HEK293 (cell line): ENCODE results near the gene TMEM121.
"Not testable (repeated sequence)": the region's sequence is repeated elsewhere in the genome, so short reads cannot be mapped to it uniquely, and the experiment has no call there.

Experiments used
- CTCF ChIA-PET: fragments of 350-600 bp; formaldehyde crosslinking; extraction: SDS; loops from one replicate; lab custom pipeline; 2021; ENCODE audit warnings: antibody characterized with exemption; lab: Yijun Ruan, JAX
- POLR2A ChIA-PET: fragments of 300-600 bp; formaldehyde crosslinking; extraction: SDS; loops from one replicate; lab custom pipeline; 2020; ENCODE audit warnings: antibody characterized with exemption, inconsistent platforms; lab: Yijun Ruan, JAX
- H3K27ac ChIP-seq: fragments of 200-500 bp; sonication (Bioruptor generic); 2 replicates; pipeline ENCODE4 v1.5.1; 2014; ENCODE audit warnings: low read depth, low read length, control low read depth, inconsistent platforms; ENCODE audit errors: extremely low read depth
- H3K36me3 ChIP-seq, 2 experiments: fragments of 200-500 bp in 1 of 2; sonication (Bioruptor generic) in 1 of 2; 1 replicate in 1 of 2; 2 replicates in 1 of 2; pipeline ENCODE4 v1.5.1; 2014 to 2017; ENCODE audit warnings: inconsistent platforms in 2 of 2, low read length in 2 of 2; ENCODE audit not compliant: control insufficient read depth in 2 of 2, insufficient read depth in 1 of 2
- H3K4me1 ChIP-seq: fragments of 200-500 bp; sonication (Bioruptor generic); 2 replicates; pipeline ENCODE4 v1.5.1; 2014; ENCODE audit warnings: mild to moderate bottlenecking, low read length, inconsistent platforms; ENCODE audit not compliant: control insufficient read depth, insufficient read depth
- H3K4me3 ChIP-seq: 2 replicates; pipeline ENCODE4 v1.5.1; 2011; ENCODE audit warnings: low read depth, mild to moderate bottlenecking, control low read depth, low read length, moderate library complexity
- H3K9me3 ChIP-seq: fragments of 200-500 bp; sonication (Bioruptor generic); 2 replicates; pipeline ENCODE4 v1.5.1; 2014; ENCODE audit warnings: low read depth, low read length, inconsistent platforms; ENCODE audit not compliant: control insufficient read depth, insufficient read depth
- HOXD13 ChIP-seq: sonication (generic); formaldehyde crosslinking; IDR thresholded peaks from 2 replicates; pipeline ENCODE4 v1.8.0; 2022; ENCODE audit warnings: missing genetic modification reagents, borderline replicate concordance
- IKZF3 ChIP-seq: fragments of 450-650 bp; IDR thresholded peaks from 2 replicates; pipeline ENCODE4 v1.5.0; 2018; ENCODE audit warnings: missing biosample characterization, mild to moderate bottlenecking, missing genetic modification characterization, moderate library complexity
- INSM2 ChIP-seq: fragments of 450-650 bp; formaldehyde crosslinking; IDR thresholded peaks from 2 replicates; pipeline ENCODE4 v1.5.1; 2016; ENCODE audit warnings: missing biosample characterization, missing genetic modification characterization
- PBX3 ChIP-seq: sonication (generic); formaldehyde crosslinking; IDR thresholded peaks from 2 replicates; pipeline ENCODE4 v1.8.1; 2022; ENCODE audit warnings: mild to moderate bottlenecking, moderate library complexity, missing genetic modification reagents
- PRDM1 ChIP-seq: fragments of 450-650 bp; formaldehyde crosslinking; IDR thresholded peaks from 2 replicates; pipeline ENCODE4; 2016; ENCODE audit warnings: missing biosample characterization, missing genetic modification characterization
- RBAK ChIP-seq: fragments of 450-650 bp; formaldehyde crosslinking; IDR thresholded peaks from 2 replicates; pipeline ENCODE4 v1.5.1; 2016; ENCODE audit warnings: missing biosample characterization, missing genetic modification characterization
- ZNF121 ChIP-seq: fragments of 450-650 bp; formaldehyde crosslinking; IDR thresholded peaks from 2 replicates; pipeline ENCODE4 v1.5.1; 2016; ENCODE audit warnings: missing biosample characterization, missing genetic modification characterization
- ZNF169 ChIP-seq: fragments of 450-650 bp; formaldehyde crosslinking; IDR thresholded peaks from 2 replicates; pipeline ENCODE4 v1.5.1; 2016; ENCODE audit warnings: missing biosample characterization, missing genetic modification characterization
- ZNF184 ChIP-seq: fragments of 450-650 bp; IDR thresholded peaks from 2 replicates; pipeline ENCODE4 v1.5.1; 2018; ENCODE audit warnings: missing biosample characterization, mild to moderate bottlenecking, missing genetic modification characterization
- ZNF280D ChIP-seq: fragments of 450-650 bp; formaldehyde crosslinking; IDR thresholded peaks from 2 replicates; pipeline ENCODE4 v1.5.1; 2016; ENCODE audit warnings: missing biosample characterization, missing genetic modification characterization
- ZNF416 ChIP-seq: fragments of 450-650 bp; formaldehyde crosslinking; IDR thresholded peaks from 2 replicates; pipeline ENCODE4 v1.5.1; 2016; ENCODE audit warnings: missing biosample characterization, missing genetic modification characterization
- ZNF473 ChIP-seq: fragments of 450-650 bp; formaldehyde crosslinking; IDR thresholded peaks from 2 replicates; pipeline ENCODE4 v1.5.1; 2017; ENCODE audit warnings: missing biosample characterization, missing genetic modification characterization
- ZNF571 ChIP-seq: fragments of 450-650 bp; formaldehyde crosslinking; IDR thresholded peaks from 2 replicates; pipeline ENCODE4 v1.5.0; 2017; ENCODE audit warnings: missing biosample characterization, missing genetic modification characterization
- ZNF621 ChIP-seq: fragments of 450-650 bp; formaldehyde crosslinking; IDR thresholded peaks from 2 replicates; pipeline ENCODE4 v1.5.1; 2017; ENCODE audit warnings: missing biosample characterization, missing genetic modification characterization
- ZNF626 ChIP-seq: fragments of 450-650 bp; sonication (Bioruptor Pico); formaldehyde crosslinking; IDR thresholded peaks from 2 replicates; pipeline ENCODE4 v1.5.1; 2018; ENCODE audit warnings: missing biosample characterization, missing genetic modification characterization, inconsistent platforms
- ZNF704 ChIP-seq: fragments of 450-650 bp; formaldehyde crosslinking; IDR thresholded peaks from 2 replicates; pipeline ENCODE4 v1.5.1; 2016; ENCODE audit warnings: missing biosample characterization, missing genetic modification characterization
- ZNF830 ChIP-seq: fragments of 450-650 bp; IDR thresholded peaks from 2 replicates; pipeline ENCODE4 v1.5.0; 2018; ENCODE audit warnings: missing biosample characterization, missing genetic modification characterization, low read depth, mild to moderate bottlenecking, moderate library complexity
- ZSCAN23 ChIP-seq: fragments of 450-650 bp; formaldehyde crosslinking; IDR thresholded peaks from 2 replicates; pipeline ENCODE4 v1.5.1; 2016; ENCODE audit warnings: missing biosample characterization, missing genetic modification characterization

Gene TMEM121

GRCh38 chr14:105541218-105541875 is 15.0 kb downstream of the TMEM121 start:
- CTCF ChIA-PET, result no interaction called here
- Histone ChIP-seq H3K4me1 (no peaks in the 10 kb centered on the region), H3K36me3 (no peaks in the 10 kb centered on the region), H3K9me3 (no peaks in the 10 kb centered on the region), H3K4me3 (no peak overlapping the region), H3K27ac (no peak overlapping the region)
- TF ChIP-seq ZNF280D (tag by site-specific recombination) (no peak), ZNF621 (tag by site-specific recombination) (no peak), ZNF473 (tag by site-specific recombination) (no peak), ZSCAN23 (tag by site-specific recombination) (no peak), INSM2 (no peak), PRDM1 (tag by site-specific recombination) (no peak), RBAK (tag by site-specific recombination) (no peak), ZNF416 (no peak), HOXD13 (no peak), ZNF704 (tag by site-specific recombination) (no peak), ZNF169 (tag by site-specific recombination) (no peak), ZNF184 (tag by site-specific recombination) (no peak), PBX3 (no peak), ZNF830 (tag by site-specific recombination) (no peak), ZNF121 (tag by site-specific recombination) (no peak), ZNF571 (tag by site-specific recombination) (no peak), IKZF3 (tag by site-specific recombination) (no peak), ZNF626 (tag by site-specific recombination) (no peak)
- POLR2A ChIA-PET, result no interaction called here

GRCh38 chr14:105545676-105546075 is 19.3 kb downstream of the TMEM121 start:
- H3K4me1 ChIP-seq, H3K4me3 ChIP-seq, H3K9me3 ChIP-seq, H3K36me3 ChIP-seq, CTCF ChIA-PET, POLR2A ChIA-PET, H3K27ac ChIP-seq: not testable (repeated sequence)

GRCh38 chr14:105546410-105546809 is 20.0 kb downstream of the TMEM121 start:
- H3K36me3 ChIP-seq, H3K4me1 ChIP-seq, CTCF ChIA-PET, H3K9me3 ChIP-seq, H3K4me3 ChIP-seq, POLR2A ChIA-PET, H3K27ac ChIP-seq: not testable (repeated sequence)

- H3K36me3 ChIP-seq, H3K9me3 ChIP-seq, H3K27ac ChIP-seq, POLR2A ChIA-PET, H3K4me1 ChIP-seq, H3K4me3 ChIP-seq, CTCF ChIA-PET: not testable (repeated sequence)
These were observed 20.7 kb downstream of the TMEM121 start for GRCh38 chr14:105547072-105547471.
